Motor neuron (in vitro differentiated cells): ENCODE measurements around the gene ZNF423. TPM values are rescaled to one million over a fixed set of nuclear protein-coding genes. Genes with fewer than 3 reads are reported as not detected.

Experiments used
- ATAC-seq, 8 experiments: fragments of 200-7000 bp; cut with Tn5 transposase; replicated peaks in 6 of 8; 2 replicates each; pipeline ENCODE4 v1.8.0; 2021; ENCODE audit warnings: mild to moderate bottlenecking in 8 of 8, moderate library complexity in 8 of 8
- H3K27ac ChIP-seq, 2 donors: fragments of 250-450 bp; sonication (Bioruptor Pico); 2 replicates each; pipeline ENCODE4 v1.9.0; 2021; ENCODE audit warnings: antibody characterized with exemption in 2 of 2, mild to moderate bottlenecking in 2 of 2, moderate library complexity in 1 of 2
- H3K4me1 ChIP-seq, 2 donors: fragments of 250-450 bp; sonication (Bioruptor Pico); replicated peaks in 1 of 2; 2 replicates each; pipeline ENCODE4 v1.6.1; 2021; ENCODE audit warnings: antibody characterized with exemption in 2 of 2, mild to moderate bottlenecking in 2 of 2, moderate library complexity in 1 of 2
- H3K4me3 ChIP-seq, 5 donors: fragments of 250-450 bp; sonication (Bioruptor Pico); 2 replicates each; pipeline ENCODE4 v1.9.0; 2021; ENCODE audit warnings: antibody characterized with exemption in 5 of 5, mild to moderate bottlenecking in 5 of 5, moderate library complexity in 4 of 5
- WGBS, 10 experiments: fragments of 450-650 bp; shearing (Covaris generic); methylation state at CpG; one replicate each; pipeline ENCODE4 v1.0.0; 2022; 5-methylcytosine and 5-hydroxymethylcytosine counted together
- in situ Hi-C, 9 experiments: fragments of 400-800 bp; cut with MboI; loops; one replicate each; pipeline ENCODE4 v1.15.0; 2021; ENCODE audit warnings: low sequenced_read_pairs in 9 of 9, low pct_unique_long_range_greater_than_20kb in 2 of 9; ENCODE audit not compliant: unreplicated experiment in 9 of 9
- total RNA-seq, 8 experiments: library from RNA; unstranded; fragments of 300-600 nt; gene quantifications; 2 replicates each; pipeline versions ENCODE4 v1.2.3 to v1.2.4, GENCODE V29; 2022

ZNF423 gene
- total RNA-seq, 8 experiments from 2014 or later = 1.1 to 31.2 (median 19.0) TPM

GRCh38 chr16:49828533-49829267 lies 27.2 kb downstream of the ZNF423 start:
- ATAC-seq = no peak
- Histone ChIP-seq H3K4me1 (peaks cover 27 to 32% of the 10 kb centered on the region in 2 donors), H3K4me3 (no peak overlapping the region), H3K27ac (no peak overlapping the region)
- 45 to 100% (median 88%) methylated on average over 2 to 8 of the region's 15 CpGs; no CpG with 5 or more reads in 2 of the 10 experiments for WGBS, 10 experiments
- in situ Hi-C loops = no loop called here

- no peak for ATAC-seq
- Histone ChIP-seq H3K27ac (no peak overlapping the region), H3K4me3 (no peak overlapping the region), H3K4me1 (peaks cover 20 to 24% of the 10 kb centered on the region in 2 donors)
- in situ Hi-C loops = no loop called here
- WGBS, 10 experiments = 31 to 86% (median 61%) methylated on average over 1 to 8 of the region's 8 CpGs; no CpG with 5 or more reads in 2 of the 10 experiments
These were observed 28.0 kb downstream of the ZNF423 start for GRCh38 chr16:49827805-49828438.

GRCh38 chr16:49826515-49826914 lies 29.4 kb downstream of the ZNF423 start:
- Histone ChIP-seq H3K4me1 (peaks cover 16 to 26% of the 10 kb centered on the region in 2 donors), H3K27ac (no peak overlapping the region), H3K4me3 (no peak overlapping the region)
- in situ Hi-C loops = no loop called here
- ATAC-seq = no peak
- WGBS, 10 experiments = 43 to 100% (median 85%) methylated on average over 1 to 5 of the region's 5 CpGs

GRCh38 chr16:49825041-49825440 lies 30.9 kb downstream of the ZNF423 start:
- peaks cover 25 to 34% of the 10 kb centered on the region in 2 donors for H3K4me1 ChIP-seq
- H3K4me3 ChIP-seq = no peak overlapping the region
- in situ Hi-C loops = no loop called here
- no peak for ATAC-seq
- WGBS, 10 experiments = 60 to 100% (median 94%) methylated on average over 1 of the region's 1 CpG; no CpG with 5 or more reads in 2 of the 10 experiments
- H3K27ac ChIP-seq = no peak overlapping the region

GRCh38 chr16:49824593-49824992 lies 31.3 kb downstream of the ZNF423 start:
- no peak overlapping the region for H3K27ac ChIP-seq
- in situ Hi-C loops = no loop called here
- no peak overlapping the region for H3K4me3 ChIP-seq
- ATAC-seq = peak in 1 of 8 experiments; percentile 38
- 25 to 84% (median 71%) methylated on average over 1 to 8 of the region's 9 CpGs; no CpG with 5 or more reads in 1 of the 10 experiments for WGBS, 10 experiments
- peaks cover 25 to 34% of the 10 kb centered on the region in 2 donors for H3K4me1 ChIP-seq

GRCh38 chr16:49822649-49823370 lies 33.1 kb downstream of the ZNF423 start:
- WGBS, 10 experiments = 59 to 78% (median 66%) methylated on average over 3 to 6 of the region's 8 CpGs; no CpG with 5 or more reads in 6 of the 10 experiments
- Histone ChIP-seq H3K4me3 (no peak overlapping the region), H3K27ac (no peak overlapping the region), H3K4me1 (peaks cover 20 to 30% of the 10 kb centered on the region in 2 donors)
- in situ Hi-C loops = no loop called here
- no peak for ATAC-seq

GRCh38 chr16:49821614-49822282 lies 34.2 kb downstream of the ZNF423 start:
- WGBS, 10 experiments = 36 to 100% (median 75%) methylated on average over 2 to 6 of the region's 13 CpGs; no CpG with 5 or more reads in 5 of the 10 experiments
- Histone ChIP-seq H3K4me1 (peaks cover 13 to 19% of the 10 kb centered on the region in 2 donors), H3K27ac (peak overlapping the region; percentile 23 to 71), H3K4me3 (no peak overlapping the region)
- in situ Hi-C loops = no loop called here
- ATAC-seq = peak in 5 of 8 experiments; percentile 72 to 95 (median 80)

- peak overlapping the region; percentile 23 to 71 for H3K27ac ChIP-seq
- ATAC-seq = peak in 5 of 8 experiments; percentile 14 to 42 (median 28)
- 57 to 100% (median 71%) methylated on average over 1 to 6 of the region's 9 CpGs; no CpG with 5 or more reads in 1 of the 10 experiments for WGBS, 10 experiments
- peaks cover 13 to 18% of the 10 kb centered on the region in 2 donors for H3K4me1 ChIP-seq
- no peak overlapping the region for H3K4me3 ChIP-seq
- in situ Hi-C loops = no loop called here
These were observed 34.8 kb downstream of the ZNF423 start for GRCh38 chr16:49821156-49821555.

- Histone ChIP-seq H3K4me1 (peaks cover 14 to 22% of the 10 kb centered on the region in 2 donors), H3K4me3 (no peak overlapping the region), H3K27ac (no peak overlapping the region)
- WGBS, 10 experiments = 78 to 100% (median 96%) methylated on average over 1 to 8 of the region's 13 CpGs; no CpG with 5 or more reads in 1 of the 10 experiments
- in situ Hi-C loops = no loop called here
- no peak for ATAC-seq
These were observed 38.0 kb downstream of the ZNF423 start for GRCh38 chr16:49817754-49818507.

GRCh38 chr16:49816875-49817274 lies 39.0 kb downstream of the ZNF423 start:
- H3K27ac ChIP-seq = no peak overlapping the region
- WGBS, 10 experiments = 23 to 100% (median 87%) methylated on average over 2 to 6 of the region's 8 CpGs; no CpG with 5 or more reads in 5 of the 10 experiments
- in situ Hi-C loops = no loop called here
- ATAC-seq = no peak
- H3K4me1 ChIP-seq = peaks cover 15 to 21% of the 10 kb centered on the region in 2 donors
- H3K4me3 ChIP-seq = no peak overlapping the region

GRCh38 chr16:49811644-49812334 lies 44.1 kb downstream of the ZNF423 start:
- WGBS, 10 experiments = 42 to 57% methylated on average over 3 to 5 of the region's 13 CpGs; no CpG with 5 or more reads in 8 of the 10 experiments
- H3K27ac ChIP-seq = peak overlapping the region in 1 of 2 donors; percentile 37
- peaks cover 33 to 40% of the 10 kb centered on the region in 2 donors for H3K4me1 ChIP-seq
- in situ Hi-C loops = no loop called here
- ATAC-seq = peak; percentile 46 to 78 (median 72)
- no peak overlapping the region for H3K4me3 ChIP-seq
